AG10803 (cell line): ENCODE data around the gene MTF1.

Experiments used
- DNase-seq: peaks from one replicate; pipeline ENCODE4 v3.0.0; 2010; ENCODE audit warnings: low read depth
- H3K4me3 ChIP-seq: 2 replicates; pipeline ENCODE4 v1.5.1; 2011; ENCODE audit warnings: mild to moderate bottlenecking, low read length, control low read depth
- CTCF ChIP-seq: conservative IDR thresholded peaks from 2 replicates; pipeline ENCODE4 v1.5.1; 2011; ENCODE audit warnings: mild to moderate bottlenecking, low read length, control low read depth, inconsistent platforms

MTF1 gene

GRCh38 chr1:37813529-37814145, 45.8 kb downstream of the MTF1 start:
- no peak for TF ChIP-seq CTCF
- no peak for DNase-seq
- no peak overlapping the region for H3K4me3 ChIP-seq

- peak; percentile 77 for DNase-seq
Observed at GRCh38 chr1:37811027-37811655, 48.3 kb downstream of the MTF1 start.

GRCh38 chr1:37809942-37810341, 49.5 kb downstream of the MTF1 start:
- DNase-seq: no peak
- H3K4me3 ChIP-seq: no peak overlapping the region
- no peak for TF ChIP-seq CTCF

More at GRCh38 chr1:37811027-37811655, 48.3 kb downstream of the MTF1 start:
- peak; percentile 80 for TF ChIP-seq CTCF
- H3K4me3 ChIP-seq: no peak overlapping the region

GRCh38 chr1:37808369-37809319, 50.7 kb downstream of the MTF1 start:
- peak overlapping the region; percentile 80 for H3K4me3 ChIP-seq
- DNase-seq: peak; percentile 78
- peak; percentile 11; the same call in 1 of the 2 replicates for TF ChIP-seq CTCF

GRCh38 chr1:37807555-37808368, 51.6 kb downstream of the MTF1 start, which contains the start of the genes C1orf122 and YRDC:
Gene C1orf122, plus strand, starts transcription at chr1:37807790. Its CDS starts 615 bp downstream, at chr1:37808405.
Gene YRDC, minus strand, starts transcription at chr1:37808208. Its CDS starts 28 bp downstream, at chr1:37808180.
- TF ChIP-seq CTCF: no peak
- peak; percentile 91 for DNase-seq
- peak within 1 kb of the TSS; percentile 80 for H3K4me3 ChIP-seq

GRCh38 chr1:37807220-37807554, 52.2 kb downstream of the MTF1 start:
- TF ChIP-seq CTCF: no peak
- H3K4me3 ChIP-seq: peak overlapping the region; percentile 80
- DNase-seq: no peak
